Natural killer cell (primary cell): ENCODE results near the gene KIRREL1. TPM values are rescaled to one million over a fixed set of nuclear protein-coding genes. Genes with fewer than 3 reads are reported as not detected.

Source experiments
- ATAC-seq, 3 donors: fragments of 150-1000 bp in 2 of 3; fragments of 200-7000 bp in 1 of 3; cut with Tn5 transposase; 1 replicate in 1 of 3; 2 replicates in 2 of 3; pipeline ENCODE4 v1.10.0; 2021; ENCODE audit warnings: mild to moderate bottlenecking in 2 of 3, moderate library complexity in 2 of 3
- DNase-seq, 2 donors: peaks; one replicate each; pipeline versions ENCODE4 v3.0.0 to v3.0.0-alpha.2; 2013 to 2021; ENCODE audit warnings: mixed read lengths in 1 of 2
- H3K27ac ChIP-seq: one replicate; pipeline ENCODE4 v1.5.1; 2013; ENCODE audit warnings: mild to moderate bottlenecking, low read length
- H3K27me3 ChIP-seq: one replicate; pipeline ENCODE4 v1.6.1; 2013; ENCODE audit warnings: low read length; ENCODE audit not compliant: control insufficient read depth, insufficient read depth
- H3K36me3 ChIP-seq: one replicate; pipeline ENCODE4 v1.6.1; 2013; ENCODE audit warnings: low read length; ENCODE audit not compliant: control insufficient read depth, insufficient read depth
- H3K4me1 ChIP-seq: one replicate; pipeline ENCODE4 v1.6.1; 2013; ENCODE audit warnings: low read length; ENCODE audit not compliant: control insufficient read depth, insufficient read depth
- H3K4me3 ChIP-seq: one replicate; pipeline ENCODE4 v1.5.1; 2013; ENCODE audit warnings: low read length
- H3K9me3 ChIP-seq: one replicate; pipeline ENCODE4 v1.6.1; 2013; ENCODE audit warnings: low read length; ENCODE audit not compliant: control insufficient read depth, insufficient read depth
- H3K27ac Mint-ChIP-seq, 2 donors: one replicate each; pipeline ENCODE4 v1.8.0; 2022; ENCODE audit warnings: mild to moderate bottlenecking in 2 of 2, mixed read lengths in 2 of 2, moderate library complexity in 1 of 2
- H3K27me3 Mint-ChIP-seq, 2 donors: one replicate each; pipeline ENCODE4 v1.8.0; 2022; ENCODE audit warnings: low read depth in 2 of 2, mixed read lengths in 2 of 2
- H3K36me3 Mint-ChIP-seq: one replicate; pipeline ENCODE4 v1.8.0; 2022; ENCODE audit warnings: mixed read lengths
- H3K4me1 Mint-ChIP-seq, 2 donors: one replicate each; pipeline ENCODE4 v1.8.0; 2022; ENCODE audit warnings: mixed read lengths in 2 of 2
- H3K4me3 Mint-ChIP-seq: one replicate; pipeline ENCODE4 v1.8.0; 2022; ENCODE audit warnings: mild to moderate bottlenecking, moderate library complexity, mixed read lengths
- H3K9me3 Mint-ChIP-seq, 2 donors: one replicate each; pipeline ENCODE4 v1.8.0; 2022; ENCODE audit warnings: mixed read lengths in 2 of 2
- WGBS: methylation state at CpG from one replicate; pipeline ENCODE4 v1.1.7; 2013; ENCODE audit warnings: missing lambda C conversion rate; ENCODE audit not compliant: insufficient coverage; 5-methylcytosine and 5-hydroxymethylcytosine counted together
- intact Hi-C: fragments of 100-400 bp; cut with micrococcal nuclease; formaldehyde crosslinking; loops from one replicate; pipeline ENCODE4 v1.14.2; 2022
- total RNA-seq, 4 donors: library from RNA; stranded (reverse); fragments of 120-200 nt in 1 of 4; gene quantifications; one replicate each; pipeline versions ENCODE4 v1.2.3 to v1.2.4, GENCODE V29; 2013 to 2022
- TF ChIP-seq, protein P1 (sequence below): fragments of 200-600 bp; IDR thresholded peaks from one replicate; pipeline ENCODE4 v1.8.0; 2022; ENCODE audit warnings: antibody characterized with exemption

Gene KIRREL1
- total RNA-seq, 3 donors from 2014 or later (not counting 1 experiment from before 2014, with no cell fraction given), result not detected

DNA sequence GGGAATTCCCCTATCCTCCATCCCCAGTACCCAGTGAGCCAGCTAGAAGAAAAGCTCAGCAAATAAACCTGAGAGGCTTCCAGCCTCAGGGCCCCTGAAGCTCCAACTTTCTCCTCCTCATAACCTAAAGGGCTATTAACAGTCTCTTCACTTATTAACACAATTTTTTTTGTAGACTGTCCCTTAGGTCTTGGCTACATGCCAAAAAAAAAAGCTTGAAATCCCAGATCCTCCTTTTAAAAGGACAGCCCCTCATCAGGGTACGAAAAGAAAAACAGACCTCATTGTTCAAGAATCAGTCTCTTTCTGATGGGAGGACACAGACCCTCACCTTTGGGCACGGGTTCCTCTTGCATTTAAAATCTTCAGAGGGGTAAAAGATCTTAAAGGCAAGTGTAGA lies 114.5 kb downstream of the KIRREL1 start:
- H3K4me1 Mint-ChIP-seq, result no peaks in the 10 kb centered on the region
- no peak for DNase-seq
- H3K27ac Mint-ChIP-seq, result no peak overlapping the region
- 76% methylated on average over 2 of the region's 2 CpGs for WGBS
- no peak for ATAC-seq
- Histone ChIP-seq H3K27ac (no peak overlapping the region), H3K36me3 (no peaks in the 10 kb centered on the region), H3K4me1 (no peaks in the 10 kb centered on the region), H3K4me3 (no peak overlapping the region), H3K27me3 (peaks cover 6% of the 10 kb centered on the region), H3K9me3 (no peaks in the 10 kb centered on the region)
- no peaks in the 10 kb centered on the region for H3K9me3 Mint-ChIP-seq
- TF ChIP-seq, protein P1, sequence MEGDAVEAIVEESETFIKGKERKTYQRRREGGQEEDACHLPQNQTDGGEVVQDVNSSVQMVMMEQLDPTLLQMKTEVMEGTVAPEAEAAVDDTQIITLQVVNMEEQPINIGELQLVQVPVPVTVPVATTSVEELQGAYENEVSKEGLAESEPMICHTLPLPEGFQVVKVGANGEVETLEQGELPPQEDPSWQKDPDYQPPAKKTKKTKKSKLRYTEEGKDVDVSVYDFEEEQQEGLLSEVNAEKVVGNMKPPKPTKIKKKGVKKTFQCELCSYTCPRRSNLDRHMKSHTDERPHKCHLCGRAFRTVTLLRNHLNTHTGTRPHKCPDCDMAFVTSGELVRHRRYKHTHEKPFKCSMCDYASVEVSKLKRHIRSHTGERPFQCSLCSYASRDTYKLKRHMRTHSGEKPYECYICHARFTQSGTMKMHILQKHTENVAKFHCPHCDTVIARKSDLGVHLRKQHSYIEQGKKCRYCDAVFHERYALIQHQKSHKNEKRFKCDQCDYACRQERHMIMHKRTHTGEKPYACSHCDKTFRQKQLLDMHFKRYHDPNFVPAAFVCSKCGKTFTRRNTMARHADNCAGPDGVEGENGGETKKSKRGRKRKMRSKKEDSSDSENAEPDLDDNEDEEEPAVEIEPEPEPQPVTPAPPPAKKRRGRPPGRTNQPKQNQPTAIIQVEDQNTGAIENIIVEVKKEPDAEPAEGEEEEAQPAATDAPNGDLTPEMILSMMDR, result no peak
- no peaks in the 10 kb centered on the region for H3K36me3 Mint-ChIP-seq
- peaks cover 33 to 65% of the 10 kb centered on the region in 2 donors for H3K27me3 Mint-ChIP-seq
- no peak overlapping the region for H3K4me3 Mint-ChIP-seq
- intact Hi-C loops, result no loop called here

DNA sequence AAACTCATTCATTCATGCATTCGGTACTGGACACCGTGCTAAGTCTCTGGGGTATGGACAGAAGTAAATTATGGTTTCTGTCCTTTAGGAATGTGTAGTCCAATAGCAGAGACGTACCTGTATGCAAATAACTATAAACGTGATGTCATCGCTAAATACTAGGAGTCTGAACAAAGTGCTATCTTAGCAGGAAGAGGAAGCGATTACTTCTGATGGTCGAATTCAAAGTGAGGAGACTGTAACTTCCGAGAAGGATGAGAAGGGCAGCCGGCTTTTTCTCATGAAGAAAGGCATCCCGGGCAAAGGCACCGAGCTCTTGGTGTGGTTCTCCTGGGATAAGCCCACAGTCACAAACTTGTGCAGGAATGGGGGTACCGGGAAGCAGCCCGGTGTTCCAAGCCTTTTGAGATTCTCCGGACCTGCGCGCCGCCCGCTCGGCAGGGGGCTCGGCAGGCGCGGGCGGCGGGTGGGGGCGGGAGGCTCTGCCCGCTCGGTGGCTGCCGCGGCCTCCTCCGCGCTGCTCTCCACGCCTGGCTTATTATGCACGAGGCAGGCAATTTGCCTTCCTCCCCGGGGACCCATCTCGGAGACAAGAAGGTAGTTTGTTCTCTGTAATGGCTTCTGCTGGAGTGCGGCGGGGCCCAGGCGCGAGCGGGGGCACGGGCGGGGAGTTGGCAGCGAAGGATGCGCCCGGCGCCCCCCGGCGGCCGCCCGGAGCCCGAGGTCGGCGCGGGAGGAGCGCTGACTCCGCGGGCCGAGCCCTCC lies 119.7 kb downstream of the KIRREL1 start:
- no peaks in the 10 kb centered on the region for H3K9me3 Mint-ChIP-seq
- intact Hi-C loops, result no loop called here
- Histone ChIP-seq H3K4me3 (peak overlapping the region; percentile 20), H3K36me3 (no peaks in the 10 kb centered on the region), H3K4me1 (peaks cover 9% of the 10 kb centered on the region), H3K27me3 (peaks cover 22% of the 10 kb centered on the region), H3K9me3 (no peaks in the 10 kb centered on the region), H3K27ac (no peak overlapping the region)
- ATAC-seq (peak; percentile 53 to 89 (median 77)), DNase-seq (peak; percentile 36 to 60)
- no peaks in the 10 kb centered on the region for H3K36me3 Mint-ChIP-seq
- 7% methylated on average over 58 of the region's 58 CpGs for WGBS
- H3K27ac Mint-ChIP-seq, result peak overlapping the region in 1 of 2 donors; percentile 44
- peaks cover 49 to 60% of the 10 kb centered on the region in 2 donors for H3K27me3 Mint-ChIP-seq
- peaks cover 8 to 14% of the 10 kb centered on the region in 2 donors for H3K4me1 Mint-ChIP-seq
- TF ChIP-seq, protein P1, result peak; percentile 44
- H3K4me3 Mint-ChIP-seq, result peak overlapping the region; percentile 76

DNA sequence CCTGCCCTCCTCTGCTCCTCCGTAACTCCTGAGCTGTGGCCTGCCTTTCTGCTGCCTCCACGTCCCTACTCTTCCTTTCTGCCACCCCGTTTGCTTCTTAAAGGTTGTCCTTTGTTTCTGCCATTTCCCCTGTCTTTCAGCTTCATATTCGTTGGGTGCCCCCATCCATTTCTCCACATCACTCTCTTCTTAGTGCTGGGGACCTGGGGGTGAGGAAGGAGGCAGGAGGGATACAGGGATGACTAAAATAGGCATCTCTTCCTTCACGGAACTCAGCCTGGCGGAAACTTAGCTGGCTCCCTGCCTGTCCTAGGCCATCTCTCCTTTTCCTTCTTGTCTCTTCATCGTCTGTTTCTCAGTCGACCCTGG lies 120.3 kb downstream of the KIRREL1 start:
- no peaks in the 10 kb centered on the region for H3K9me3 Mint-ChIP-seq
- peak overlapping the region; percentile 78 for H3K4me3 Mint-ChIP-seq
- H3K36me3 Mint-ChIP-seq, result no peaks in the 10 kb centered on the region
- WGBS, result 49% methylated on average over 7 of the region's 8 CpGs
- intact Hi-C loops, result no loop called here
- TF ChIP-seq, protein P1, result no peak
- H3K4me1 Mint-ChIP-seq, result peaks cover 8 to 15% of the 10 kb centered on the region in 2 donors
- DNase-seq (no peak), ATAC-seq (no peak)
- Histone ChIP-seq H3K4me1 (peaks cover 9% of the 10 kb centered on the region), H3K27me3 (peaks cover 27% of the 10 kb centered on the region), H3K9me3 (no peaks in the 10 kb centered on the region), H3K27ac (no peak overlapping the region), H3K36me3 (no peaks in the 10 kb centered on the region), H3K4me3 (no peak overlapping the region)
- peaks cover 55 to 60% of the 10 kb centered on the region in 2 donors for H3K27me3 Mint-ChIP-seq
- H3K27ac Mint-ChIP-seq, result peak overlapping the region in 1 of 2 donors; percentile 44
